ENCODE measurements around the gene TTC13.

Gene TTC13

DNA sequence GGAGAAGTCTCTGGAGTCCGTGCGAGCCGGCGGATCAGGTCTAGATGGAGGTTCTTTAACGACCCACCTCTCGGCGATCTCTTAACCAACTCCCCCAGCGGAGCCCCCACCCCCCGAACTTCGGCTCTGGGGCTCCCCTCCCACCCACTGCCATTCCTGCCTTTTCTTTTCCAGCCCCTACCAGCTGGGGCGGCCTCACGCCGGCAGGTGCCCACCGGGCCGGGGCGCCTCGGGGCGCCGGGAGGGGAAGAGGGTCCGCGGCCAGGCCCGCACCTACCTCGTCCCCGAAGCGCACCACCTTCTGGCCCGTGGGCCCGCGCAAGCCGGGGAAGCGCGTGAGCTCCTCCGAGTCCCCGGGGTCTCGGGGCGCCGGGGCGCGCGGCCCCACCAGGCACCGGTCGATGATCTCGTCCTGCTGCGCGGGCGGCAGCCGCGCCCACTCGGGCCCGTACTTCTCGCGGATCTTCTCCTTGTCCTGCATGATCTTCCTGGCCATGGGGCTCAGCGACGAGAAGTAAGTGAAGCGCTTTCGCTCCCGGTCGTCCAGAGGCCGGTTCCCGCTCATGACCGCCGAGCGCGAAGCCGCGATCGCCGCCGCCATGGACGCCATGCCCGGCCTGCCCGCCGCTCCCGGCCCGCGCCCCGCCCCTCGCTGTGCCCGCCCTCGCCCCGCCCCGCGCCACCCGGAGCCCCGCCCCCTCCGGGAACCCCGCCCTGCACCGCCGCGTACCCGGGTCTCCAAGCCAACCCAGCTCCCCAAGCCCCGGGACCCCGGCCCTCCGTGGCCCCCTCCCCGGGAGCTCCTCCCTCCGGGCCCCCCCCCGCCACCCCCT is 110.5 kb downstream of the TTC13 start, which contains the start of gene C1orf198:
TSS of gene C1orf198 (minus strand) at position 619 of the 833 bp plus-strand sequence. CDS start at position 610, 9 bp downstream.
- DNase-seq: peak; percentile 69

DNA sequence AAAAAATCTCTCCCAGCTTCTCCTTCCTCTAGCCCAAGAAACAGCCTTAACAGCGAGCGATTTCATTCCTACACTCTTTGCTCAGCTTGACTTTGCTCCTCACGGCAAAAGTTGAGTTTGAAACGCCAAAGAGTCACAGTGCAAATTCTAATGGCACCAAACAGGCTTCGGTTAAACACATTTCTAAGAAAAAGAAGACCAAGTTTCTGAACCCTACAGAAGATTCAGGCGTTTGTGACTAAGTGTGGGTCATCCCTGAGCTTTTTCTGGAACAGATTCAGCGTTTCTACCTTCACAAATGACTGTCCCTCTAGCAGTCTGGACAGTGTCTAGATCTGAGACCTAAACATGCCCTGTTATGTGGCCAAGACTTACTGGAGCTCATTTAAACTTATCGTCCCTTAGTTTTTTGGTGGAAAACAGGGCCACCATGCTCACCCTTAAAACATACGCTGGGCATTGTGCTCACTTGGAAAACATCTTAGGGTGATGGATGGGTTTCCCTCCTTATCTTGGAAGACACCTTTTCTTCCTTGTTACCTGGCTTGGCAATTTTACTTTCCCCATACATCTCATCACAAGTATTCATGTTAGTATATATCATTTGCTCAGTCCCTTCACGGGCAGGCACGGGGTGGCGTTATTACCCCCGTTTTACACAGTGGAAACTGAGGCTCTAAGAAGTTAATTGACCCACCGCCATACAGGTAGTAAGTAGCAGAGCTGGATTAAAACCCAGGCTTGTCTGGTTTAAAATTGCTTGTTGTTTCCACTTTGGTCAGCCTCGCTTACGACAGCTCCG is 111.4 kb downstream of the TTC13 start:
- DNase-seq: no peak

GRCh38 chr1:230866171-230867070 is 112.2 kb downstream of the TTC13 start:
- no peak for DNase-seq

DNA sequence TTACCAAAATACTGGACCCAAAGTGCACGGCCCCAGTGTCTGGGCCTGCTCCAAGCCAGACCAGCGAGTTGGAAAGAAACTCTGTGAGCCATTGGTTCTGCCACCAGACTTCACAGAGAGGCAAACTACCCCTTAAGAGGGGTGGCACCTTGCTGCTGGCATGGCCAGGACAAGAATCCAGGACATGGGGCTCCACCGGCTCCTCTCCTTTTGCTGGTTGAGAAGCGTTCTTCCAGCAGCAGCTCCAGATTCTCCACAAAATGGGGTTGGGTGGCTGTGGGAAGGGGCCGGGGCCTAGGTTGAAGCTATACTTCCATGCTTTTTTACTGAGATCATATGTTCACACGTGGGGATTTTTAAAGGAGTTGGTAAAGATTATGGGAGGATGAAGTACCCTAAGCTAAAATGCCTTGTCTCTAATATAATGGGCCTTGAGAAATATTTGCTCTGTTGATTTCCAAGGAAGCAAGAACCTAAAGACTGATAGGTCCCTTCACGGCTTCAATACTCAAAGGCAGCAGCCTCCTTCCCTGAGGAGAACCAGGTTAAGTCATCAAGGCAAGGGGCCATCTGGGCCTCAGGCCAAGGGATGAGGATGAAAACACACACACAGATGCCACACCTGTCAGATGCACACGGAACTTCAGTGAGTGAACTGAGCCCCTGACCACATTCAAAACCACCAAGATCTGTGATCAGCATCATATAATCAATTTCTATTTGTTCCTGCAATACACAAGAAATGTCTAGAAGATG is 113.4 kb downstream of the TTC13 start:
- DNase-seq: no peak

GRCh38 chr1:230864441-230864840 is 114.2 kb downstream of the TTC13 start:
- no peak for DNase-seq

DNA sequence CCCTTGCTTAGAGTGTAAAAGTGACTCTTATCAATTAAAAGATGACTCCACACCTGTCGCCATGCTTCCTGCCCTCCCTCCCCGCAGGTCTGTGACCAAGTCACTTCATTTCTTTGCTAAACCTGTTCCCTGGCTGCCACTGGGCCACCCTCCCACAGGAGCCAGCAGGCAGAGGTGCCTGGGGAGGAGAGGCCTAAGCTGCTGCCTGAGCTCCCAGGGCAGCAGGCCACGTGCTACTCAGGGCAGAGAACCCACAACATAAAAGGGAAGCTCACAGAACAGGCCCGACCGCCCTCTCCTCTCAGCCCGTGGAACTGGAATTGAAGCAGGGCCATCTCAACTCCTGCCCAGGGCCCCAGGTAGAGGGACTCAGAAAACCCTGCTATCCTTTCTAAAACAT is 115.2 kb downstream of the TTC13 start:
- DNase-seq: no peak

DNA sequence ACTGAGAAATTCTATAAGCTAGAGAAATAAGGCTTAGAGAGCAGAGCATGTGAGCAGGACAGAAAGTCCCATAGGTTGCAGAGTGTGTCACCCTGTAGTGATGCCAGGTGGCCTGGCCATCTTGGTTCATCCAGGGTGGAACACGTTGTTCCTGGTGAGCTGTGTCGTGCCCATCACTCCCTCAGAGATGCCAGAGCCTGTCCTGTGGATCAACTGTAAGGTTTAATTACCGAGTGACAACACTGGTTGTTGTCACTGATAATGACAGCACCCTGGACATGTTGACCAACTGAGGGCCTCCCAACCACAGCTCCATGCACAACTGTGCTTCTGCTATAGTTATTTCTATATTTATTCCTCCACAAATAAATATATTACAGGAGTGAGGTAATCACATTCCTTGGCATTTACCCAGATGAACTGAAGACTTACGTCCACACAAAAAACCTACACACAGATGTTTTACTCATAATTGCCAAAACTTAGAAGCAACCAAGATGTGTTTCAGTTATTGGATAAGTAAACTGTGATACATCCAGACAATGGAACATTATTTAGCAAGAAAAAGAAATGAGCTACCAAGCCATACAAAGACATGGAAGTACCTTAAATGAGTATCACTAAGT is 116.6 kb downstream of the TTC13 start:
- no peak for DNase-seq

DNA sequence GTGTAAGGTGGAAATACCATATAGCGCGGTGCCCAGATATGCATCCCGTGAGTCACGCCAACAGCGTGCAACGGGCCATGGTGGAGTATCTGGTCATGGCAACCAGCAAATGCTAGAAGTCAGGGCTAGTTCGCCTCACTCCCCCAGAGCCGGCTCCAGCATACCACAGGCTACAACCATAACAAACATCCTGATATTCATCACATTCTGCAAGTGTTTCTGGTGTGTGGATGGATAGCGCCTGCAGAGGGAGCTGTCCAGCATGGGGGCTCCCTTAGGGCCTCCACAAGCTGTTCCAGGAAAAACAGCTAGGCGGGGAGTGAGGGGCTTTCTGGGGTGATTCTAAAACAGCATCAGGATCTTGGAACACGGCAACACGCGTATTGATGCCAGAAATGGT is 117.2 kb downstream of the TTC13 start:
- no peak for DNase-seq

DNA sequence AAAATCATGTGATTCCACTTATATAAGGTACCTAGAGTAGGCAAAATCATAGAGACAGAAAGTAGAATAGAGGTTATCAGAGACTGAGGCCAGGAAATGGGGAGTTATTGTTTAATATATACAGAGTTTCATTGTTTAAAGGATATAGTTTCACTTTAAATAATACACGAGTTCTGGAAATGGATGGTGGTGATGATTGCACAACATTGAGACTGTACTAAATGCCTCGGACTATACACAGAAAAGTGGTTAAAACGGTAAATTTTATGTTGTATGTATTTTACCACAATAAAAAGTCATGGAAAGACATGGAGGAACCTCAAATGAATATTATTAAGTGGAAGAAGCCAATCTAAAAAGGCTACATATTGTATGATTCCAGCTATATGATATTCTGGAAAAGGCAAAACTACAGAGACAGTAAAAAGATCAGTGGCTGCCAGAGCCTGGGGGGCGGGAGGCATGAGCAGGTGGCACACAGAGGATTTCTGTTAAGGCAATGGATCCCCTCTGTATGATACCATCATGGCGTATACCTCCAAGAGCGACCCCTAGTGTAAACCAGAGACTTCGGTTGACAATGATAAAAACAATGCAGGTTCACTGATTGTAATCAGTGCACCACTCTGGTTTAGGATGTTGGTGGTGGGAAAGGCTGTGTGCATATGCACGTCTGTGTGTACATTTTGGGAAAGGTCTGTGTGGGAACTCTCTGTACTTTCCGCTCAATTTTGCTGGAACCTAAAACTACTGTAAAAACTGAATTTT is 117.9 kb downstream of the TTC13 start:
- no peak for DNase-seq

GRCh38 chr1:230858918-230859729 is 119.5 kb downstream of the TTC13 start:
- no peak for DNase-seq

- DNase-seq: no peak
These were observed 120.3 kb downstream of the TTC13 start for GRCh38 chr1:230858236-230858820.

- no peak for DNase-seq
These were observed 120.8 kb downstream of the TTC13 start for GRCh38 chr1:230857822-230858221.

DNA sequence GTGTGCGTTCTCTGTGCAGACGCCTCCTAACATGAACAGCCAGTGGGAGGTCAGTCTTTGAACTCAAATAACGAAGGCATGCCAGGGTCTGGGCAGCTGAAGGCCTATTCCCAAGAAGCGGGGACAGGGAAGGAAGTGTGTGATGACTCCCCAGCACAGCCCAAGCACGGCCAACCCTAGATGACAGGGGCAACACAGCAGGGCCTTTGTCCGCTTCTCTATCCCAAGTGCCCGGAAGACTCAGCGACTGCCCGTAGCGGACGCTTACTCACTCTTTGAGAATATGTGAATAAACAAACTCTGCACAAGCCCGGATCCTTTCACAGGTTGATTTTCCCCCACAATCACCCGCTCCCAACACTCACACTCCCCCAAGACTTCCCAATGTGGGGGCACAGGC is 121.6 kb downstream of the TTC13 start:
- no peak for DNase-seq
